HG03175 (cell line): ENCODE measurements around the gene RHOB.

Source experiments
- ATAC-seq: cut with Tn5 transposase; IDR thresholded peaks from one replicate; pipeline ENCODE4 v1.9.1; 2021; ENCODE audit warnings: mild to moderate bottlenecking, moderate library complexity; ENCODE audit not compliant: unreplicated experiment

RHOB gene

GRCh38 chr2:20472569-20472968 is 25.7 kb downstream of the RHOB start:
- ATAC-seq: no peak

GRCh38 chr2:20473128-20473527 is 26.3 kb downstream of the RHOB start:
- ATAC-seq: no peak

GRCh38 chr2:20474757-20475566 is 28.1 kb downstream of the RHOB start:
- ATAC-seq: no peak

GRCh38 chr2:20475567-20475952 is 28.7 kb downstream of the RHOB start:
- no peak for ATAC-seq

- ATAC-seq: no peak
Measured at GRCh38 chr2:20476481-20476880, 29.6 kb downstream of the RHOB start.

- ATAC-seq: no peak
Measured at GRCh38 chr2:20476950-20477349, 30.1 kb downstream of the RHOB start.

GRCh38 chr2:20478961-20479360 is 32.1 kb downstream of the RHOB start:
- ATAC-seq: no peak

- ATAC-seq: no peak
Measured at GRCh38 chr2:20479835-20480234, 33.0 kb downstream of the RHOB start.

GRCh38 chr2:20480913-20481312 is 34.0 kb downstream of the RHOB start:
- ATAC-seq: no peak

- ATAC-seq: no peak
Measured at GRCh38 chr2:20481798-20482405, 35.0 kb downstream of the RHOB start.

GRCh38 chr2:20482725-20483124 is 35.9 kb downstream of the RHOB start:
- no peak for ATAC-seq

- no peak for ATAC-seq
Measured at GRCh38 chr2:20483194-20483895, 36.5 kb downstream of the RHOB start.

- ATAC-seq: no peak
Measured at GRCh38 chr2:20484034-20484617, 37.3 kb downstream of the RHOB start.

GRCh38 chr2:20484810-20485611 is 38.1 kb downstream of the RHOB start:
- ATAC-seq: no peak

- ATAC-seq: no peak
Measured at GRCh38 chr2:20485612-20486388, 38.9 kb downstream of the RHOB start.

GRCh38 chr2:20486571-20486970 is 39.7 kb downstream of the RHOB start:
- no peak for ATAC-seq

- ATAC-seq: no peak
Measured at GRCh38 chr2:20487030-20487391, 40.1 kb downstream of the RHOB start.

- no peak for ATAC-seq
Measured at GRCh38 chr2:20487392-20488174, 40.7 kb downstream of the RHOB start.

- ATAC-seq: no peak
Measured at GRCh38 chr2:20488201-20488641, 41.3 kb downstream of the RHOB start.
